Thyroid gland (tissue), 4 donors: ENCODE measurements around the gene IL26.

Experiments used
- POLR2A ChIP-seq, 2 donors: fragments of 450-650 bp; IDR thresholded peaks; one replicate each; pipeline ENCODE4 v1.6.1; 2017; ENCODE audit warnings: antibody characterized with exemption in 2 of 2, mild to moderate bottlenecking in 2 of 2, moderate library complexity in 1 of 2
- TF ChIP-seq, protein P1 (sequence below), 6 experiments: fragments of 200-600 bp in 3 of 6; fragments of 450-650 bp in 3 of 6; sonication (generic) in 3 of 6; IDR thresholded peaks; one replicate each; pipeline ENCODE4 v1.5.1; 2016 to 2019; ENCODE audit warnings: antibody characterized with exemption in 6 of 6, mild to moderate bottlenecking in 2 of 6, inconsistent platforms in 1 of 6, moderate library complexity in 1 of 6

DNA sequence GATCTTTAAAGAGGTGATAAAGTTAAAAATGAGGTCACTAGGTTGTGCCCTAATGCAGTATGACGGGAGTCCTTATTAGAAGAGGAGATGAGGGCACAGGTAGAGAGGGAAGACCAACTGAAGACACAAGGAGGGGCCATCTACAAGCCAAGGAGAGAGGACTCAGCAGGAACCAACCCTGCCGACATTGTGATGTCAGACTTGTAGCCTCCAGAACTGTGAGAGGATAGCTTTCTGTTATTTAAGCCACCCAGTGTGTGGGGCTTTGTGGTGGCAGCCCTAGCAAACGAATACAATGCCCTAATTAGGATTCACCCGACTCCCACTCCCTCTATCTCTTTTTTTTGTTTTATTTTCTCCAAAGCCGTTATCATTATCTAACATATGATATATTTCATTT is 7.9 kb upstream of the IL26 start:
- no peak for TF ChIP-seq POLR2A (IDR thresholded peaks at IDR 0.05)
- TF ChIP-seq, protein P1, sequence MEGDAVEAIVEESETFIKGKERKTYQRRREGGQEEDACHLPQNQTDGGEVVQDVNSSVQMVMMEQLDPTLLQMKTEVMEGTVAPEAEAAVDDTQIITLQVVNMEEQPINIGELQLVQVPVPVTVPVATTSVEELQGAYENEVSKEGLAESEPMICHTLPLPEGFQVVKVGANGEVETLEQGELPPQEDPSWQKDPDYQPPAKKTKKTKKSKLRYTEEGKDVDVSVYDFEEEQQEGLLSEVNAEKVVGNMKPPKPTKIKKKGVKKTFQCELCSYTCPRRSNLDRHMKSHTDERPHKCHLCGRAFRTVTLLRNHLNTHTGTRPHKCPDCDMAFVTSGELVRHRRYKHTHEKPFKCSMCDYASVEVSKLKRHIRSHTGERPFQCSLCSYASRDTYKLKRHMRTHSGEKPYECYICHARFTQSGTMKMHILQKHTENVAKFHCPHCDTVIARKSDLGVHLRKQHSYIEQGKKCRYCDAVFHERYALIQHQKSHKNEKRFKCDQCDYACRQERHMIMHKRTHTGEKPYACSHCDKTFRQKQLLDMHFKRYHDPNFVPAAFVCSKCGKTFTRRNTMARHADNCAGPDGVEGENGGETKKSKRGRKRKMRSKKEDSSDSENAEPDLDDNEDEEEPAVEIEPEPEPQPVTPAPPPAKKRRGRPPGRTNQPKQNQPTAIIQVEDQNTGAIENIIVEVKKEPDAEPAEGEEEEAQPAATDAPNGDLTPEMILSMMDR (IDR thresholded peaks at IDR 0.05), result no peak
